ENCODE data around the gene JMJD1C. TPM values are rescaled to one million over a fixed set of nuclear protein-coding genes. Genes with fewer than 3 reads are reported as not detected.
A peak's percentile ranks its signal among the peaks of the same experiment; 100 is the strongest.
"Not testable (repeated sequence)": the region's sequence is repeated elsewhere in the genome, so short reads cannot be mapped to it uniquely, and the experiment has no call there.

JMJD1C gene
- total and polyA plus RNA-seq, 4 experiments from 2014 or later, result 22.8 to 115 (median 84.5) TPM

GRCh38 chr10:63283901-63284300 lies 181.9 kb downstream of the JMJD1C start:
- H3K4me1 Mint-ChIP-seq; H3K4me1 ChIP-seq (ENCODE audit: insufficient read depth, low read length); H3K27ac ChIP-seq (ENCODE audit: low read depth, low read length); H3K9me3 ChIP-seq (ENCODE audit: control insufficient read depth in 1 of 2, low read length in 2 of 2); H3K4me3 ChIP-seq (ENCODE audit: low read length in 2 of 2); H3K27me3 Mint-ChIP-seq; H3K27me3 ChIP-seq (ENCODE audit: insufficient read depth, low read length); H3K9me3 Mint-ChIP-seq; H3K4me3 Mint-ChIP-seq; H3K36me3 ChIP-seq (ENCODE audit: insufficient read depth, low read length); DNase-seq; intact Hi-C loops (cut with micrococcal nuclease); H3K36me3 Mint-ChIP-seq: not testable (repeated sequence)
- CTCF ChIA-PET (ENCODE audit: partially characterized antibody), result interaction anchor here (1.0 kb wide), 1 partner anchor 66 kb away, joined by 3 read pairs; no protein-coding TSS in a partner anchor
- H3K27ac Mint-ChIP-seq, result peak overlapping the region in 3 of 7 donors; percentile 25 to 59 (median 29)
- POLR2A ChIA-PET (ENCODE audit: partially characterized antibody), result interaction anchor here (1.2 kb wide), 1 partner anchor 14 kb away, joined by 5 read pairs; no protein-coding TSS in a partner anchor

GRCh38 chr10:63283093-63283492 lies 182.7 kb downstream of the JMJD1C start:
- Histone ChIP-seq H3K27me3 (ENCODE audit: insufficient read depth, low read length) (no peaks in the 10 kb centered on the region), H3K4me1 (ENCODE audit: insufficient read depth, low read length) (no peaks in the 10 kb centered on the region), H3K36me3 (ENCODE audit: insufficient read depth, low read length) (no peaks in the 10 kb centered on the region), H3K4me3 (ENCODE audit: low read length in 2 of 2) (no peak overlapping the region), H3K27ac (ENCODE audit: low read depth, low read length) (no peak overlapping the region), H3K9me3 (ENCODE audit: control insufficient read depth in 1 of 2, low read length in 2 of 2) (no peaks in the 10 kb centered on the region)
- DNase-seq, result no peak
- ChIA-PET POLR2A (ENCODE audit: partially characterized antibody) (no interaction called here), CTCF (ENCODE audit: partially characterized antibody) (no interaction called here)
- no peaks in the 10 kb centered on the region for H3K9me3 Mint-ChIP-seq
- no peak overlapping the region for H3K27ac Mint-ChIP-seq
- H3K27me3 Mint-ChIP-seq, result no peaks in the 10 kb centered on the region
- peaks cover 4 to 9% (median 6%) of the 10 kb centered on the region in 4 donors for H3K4me1 Mint-ChIP-seq
- no peaks in the 10 kb centered on the region for H3K36me3 Mint-ChIP-seq
- no peak overlapping the region for H3K4me3 Mint-ChIP-seq
- intact Hi-C loops (cut with micrococcal nuclease), result no loop called here

- CTCF ChIA-PET (ENCODE audit: partially characterized antibody), result no interaction called here
- Mint-ChIP-seq H3K4me1 (peaks cover 4 to 9% (median 6%) of the 10 kb centered on the region in 4 donors), H3K27ac (peak overlapping the region in 1 of 7 donors; percentile 55), H3K9me3 (no peaks in the 10 kb centered on the region), H3K36me3 (no peaks in the 10 kb centered on the region), H3K4me3 (no peak overlapping the region), H3K27me3 (no peaks in the 10 kb centered on the region)
- Histone ChIP-seq H3K9me3 (ENCODE audit: control insufficient read depth in 1 of 2, low read length in 2 of 2) (no peaks in the 10 kb centered on the region), H3K4me1 (ENCODE audit: insufficient read depth, low read length) (no peaks in the 10 kb centered on the region), H3K36me3 (ENCODE audit: insufficient read depth, low read length) (no peaks in the 10 kb centered on the region), H3K27ac (ENCODE audit: low read depth, low read length) (no peak overlapping the region), H3K4me3 (ENCODE audit: low read length in 2 of 2) (no peak overlapping the region), H3K27me3 (ENCODE audit: insufficient read depth, low read length) (no peaks in the 10 kb centered on the region)
- intact Hi-C loops (cut with micrococcal nuclease), result no loop called here
- DNase-seq, result no peak
- POLR2A ChIA-PET (ENCODE audit: partially characterized antibody), result no interaction called here
Observed at GRCh38 chr10:63281967-63282366, 183.8 kb downstream of the JMJD1C start.

- Histone ChIP-seq H3K27ac (ENCODE audit: low read depth, low read length) (no peak overlapping the region), H3K4me3 (ENCODE audit: low read length in 2 of 2) (no peak overlapping the region), H3K9me3 (ENCODE audit: control insufficient read depth in 1 of 2, low read length in 2 of 2) (no peaks in the 10 kb centered on the region), H3K27me3 (ENCODE audit: insufficient read depth, low read length) (no peaks in the 10 kb centered on the region), H3K4me1 (ENCODE audit: insufficient read depth, low read length) (no peaks in the 10 kb centered on the region), H3K36me3 (ENCODE audit: insufficient read depth, low read length) (no peaks in the 10 kb centered on the region)
- H3K27me3 Mint-ChIP-seq, result no peaks in the 10 kb centered on the region
- intact Hi-C loops (cut with micrococcal nuclease), result no loop called here
- H3K9me3 Mint-ChIP-seq, result no peaks in the 10 kb centered on the region
- CTCF ChIA-PET (ENCODE audit: partially characterized antibody), result no interaction called here
- H3K27ac Mint-ChIP-seq, result no peak overlapping the region
- POLR2A ChIA-PET (ENCODE audit: partially characterized antibody), result interaction anchor here (3.1 kb wide), 1 partner anchor 11 kb away, joined by 13 read pairs; no protein-coding TSS in a partner anchor
- H3K36me3 Mint-ChIP-seq, result no peaks in the 10 kb centered on the region
- DNase-seq, result no peak
- peaks cover 4 to 9% (median 6%) of the 10 kb centered on the region in 4 donors for H3K4me1 Mint-ChIP-seq
- H3K4me3 Mint-ChIP-seq, result no peak overlapping the region
Observed at GRCh38 chr10:63280386-63280785, 185.4 kb downstream of the JMJD1C start.

GRCh38 chr10:63275094-63275493 lies 190.7 kb downstream of the JMJD1C start:
- Mint-ChIP-seq H3K4me1 (peaks cover 16 to 29% (median 21%) of the 10 kb centered on the region in 4 donors), H3K4me3 (no peak overlapping the region), H3K36me3 (no peaks in the 10 kb centered on the region), H3K9me3 (no peaks in the 10 kb centered on the region), H3K27ac (peak overlapping the region in 5 of 7 donors; percentile 54 to 96 (median 76)), H3K27me3 (no peaks in the 10 kb centered on the region)
- ChIA-PET POLR2A (ENCODE audit: partially characterized antibody) (no interaction called here), CTCF (ENCODE audit: partially characterized antibody) (interaction anchor here (1.2 to 1.3 kb wide), 4 partner anchors 19 to 354 kb away, joined by 3 to 4 read pairs (median 3); no protein-coding TSS in a partner anchor)
- Histone ChIP-seq H3K27ac (ENCODE audit: low read depth, low read length) (no peak overlapping the region), H3K27me3 (ENCODE audit: insufficient read depth, low read length) (no peaks in the 10 kb centered on the region), H3K4me3 (ENCODE audit: low read length in 2 of 2) (no peak overlapping the region), H3K36me3 (ENCODE audit: insufficient read depth, low read length) (no peaks in the 10 kb centered on the region), H3K4me1 (ENCODE audit: insufficient read depth, low read length) (peaks cover 27% of the 10 kb centered on the region), H3K9me3 (ENCODE audit: control insufficient read depth in 1 of 2, low read length in 2 of 2) (no peaks in the 10 kb centered on the region)
- no peak for DNase-seq
- intact Hi-C loops (cut with micrococcal nuclease), result no loop called here

- H3K36me3 Mint-ChIP-seq, result peaks cover 0 to 5% of the 10 kb centered on the region in 2 donors
- Histone ChIP-seq H3K9me3 (ENCODE audit: control insufficient read depth in 1 of 2, low read length in 2 of 2) (no peaks in the 10 kb centered on the region), H3K27ac (ENCODE audit: low read depth, low read length) (peak overlapping the region; percentile 60), H3K27me3 (ENCODE audit: insufficient read depth, low read length) (no peaks in the 10 kb centered on the region), H3K4me1 (ENCODE audit: insufficient read depth, low read length) (peaks cover 32% of the 10 kb centered on the region), H3K4me3 (ENCODE audit: low read length in 2 of 2) (no peak overlapping the region), H3K36me3 (ENCODE audit: insufficient read depth, low read length) (no peaks in the 10 kb centered on the region)
- H3K4me3 Mint-ChIP-seq, result peak overlapping the region in 7 of 8 donors; percentile 49 to 80 (median 72)
- intact Hi-C loops (cut with micrococcal nuclease), result no loop called here
- POLR2A ChIA-PET (ENCODE audit: partially characterized antibody), result interaction anchor here (1.0 to 1.7 kb wide), 2 partner anchors 9 to 48 kb away, joined by 3 to 6 read pairs; no protein-coding TSS in a partner anchor
- peak overlapping the region; percentile 87 to 98 (median 96) for H3K27ac Mint-ChIP-seq
- H3K27me3 Mint-ChIP-seq, result no peaks in the 10 kb centered on the region
- peaks cover 16 to 32% (median 25%) of the 10 kb centered on the region in 4 donors for H3K4me1 Mint-ChIP-seq
- peak in 4 of 5 donors; percentile 51 to 76 (median 68) for DNase-seq
- CTCF ChIA-PET (ENCODE audit: partially characterized antibody), result interaction anchor here (1.6 kb wide), 1 partner anchor 58 kb away, joined by 3 read pairs; no protein-coding TSS in a partner anchor
- H3K9me3 Mint-ChIP-seq, result no peaks in the 10 kb centered on the region
Observed at GRCh38 chr10:63273577-63273976, 192.2 kb downstream of the JMJD1C start.

- intact Hi-C loops (cut with micrococcal nuclease), result loop anchor here (1.0 to 5.0 kb wide), 9 partner anchors 44 to 887 kb away; partner anchors contain the start of genes EGR2, JMJD1C and NRBF2
- Mint-ChIP-seq H3K4me3 (peak overlapping the region; percentile 96 to 100 (median 98)), H3K27me3 (no peaks in the 10 kb centered on the region), H3K27ac (peak overlapping the region; percentile 95 to 100 (median 100)), H3K9me3 (no peaks in the 10 kb centered on the region), H3K36me3 (peaks cover 0 to 29% of the 10 kb centered on the region in 2 donors), H3K4me1 (peaks cover 10 to 25% (median 19%) of the 10 kb centered on the region in 4 donors)
- peak overlapping the region; percentile 94 for H3K27ac ChIP-seq (ENCODE audit: low read depth, low read length)
- H3K36me3 ChIP-seq (ENCODE audit: insufficient read depth, low read length), result no peaks in the 10 kb centered on the region
- H3K9me3 ChIP-seq (ENCODE audit: control insufficient read depth in 1 of 2, low read length in 2 of 2), result no peaks in the 10 kb centered on the region
- H3K4me3 ChIP-seq (ENCODE audit: low read length in 2 of 2), result peak overlapping the region; percentile 59 to 83
- ChIA-PET POLR2A (ENCODE audit: partially characterized antibody) (interaction anchor here (0.6 to 7.5 kb wide), 36 partner anchors 10 to 1327 kb away, joined by 3 to 58 read pairs (median 5); partner anchors contain the start of genes JMJD1C, NRBF2 and REEP3), CTCF (ENCODE audit: partially characterized antibody) (interaction anchor here (0.8 to 2.8 kb wide), 10 partner anchors 9 to 362 kb away, joined by 3 to 10 read pairs (median 4); partner anchors contain the start of genes JMJD1C and REEP3)
- peaks cover 35% of the 10 kb centered on the region for H3K4me1 ChIP-seq (ENCODE audit: insufficient read depth, low read length)
- H3K27me3 ChIP-seq (ENCODE audit: insufficient read depth, low read length), result no peaks in the 10 kb centered on the region
- peak; percentile 86 to 95 (median 92) for DNase-seq
Observed at GRCh38 chr10:63268798-63269503, 196.8 kb downstream of the JMJD1C start.

All from CD4-positive, alpha-beta memory T cell (primary cell).